ENCODE results near the gene GNAI1.

Gene GNAI1

DNA sequence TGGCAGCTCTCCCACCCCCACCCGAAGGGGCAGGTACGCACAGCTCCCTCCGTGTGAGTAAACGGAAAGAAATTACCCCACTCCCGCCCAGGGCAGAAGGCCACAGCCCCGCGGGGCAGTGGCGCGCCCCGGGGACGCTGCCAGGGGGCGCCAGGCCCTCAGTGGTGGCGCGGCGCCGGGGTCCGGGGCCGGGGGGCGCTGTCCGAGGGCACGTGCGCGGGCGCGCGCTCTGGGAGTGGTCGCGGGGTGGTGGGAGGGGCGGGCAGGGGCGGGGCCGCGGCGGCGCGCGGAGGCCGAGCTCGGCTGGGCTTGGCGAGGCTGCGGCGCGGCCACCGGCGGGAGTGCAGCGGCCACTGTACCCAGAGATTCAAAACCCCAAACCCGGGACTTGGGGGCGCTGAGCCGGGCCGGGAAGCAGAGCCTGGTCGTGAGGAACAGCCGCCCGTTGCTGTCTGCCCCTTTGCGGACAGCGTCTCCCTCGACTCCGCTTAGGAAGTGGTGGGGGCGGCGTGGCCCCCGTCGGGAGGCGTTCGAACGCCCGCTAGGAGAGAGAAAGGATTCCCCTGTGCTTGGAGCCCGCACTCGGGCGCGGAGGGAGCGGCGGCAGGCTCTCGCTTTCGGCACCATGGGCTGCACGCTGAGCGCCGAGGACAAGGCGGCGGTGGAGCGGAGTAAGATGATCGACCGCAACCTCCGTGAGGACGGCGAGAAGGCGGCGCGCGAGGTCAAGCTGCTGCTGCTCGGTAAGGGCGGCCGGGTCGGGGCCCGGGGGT lies at the start of gene GNAI1:
TSS of gene GNAI1 (plus strand) at position 296 of the 773 bp plus-strand sequence. CDS start at position 626, 330 bp downstream.
- DNase-seq (ENCODE audit: low spot score): peak; percentile 77

- DNase-seq (ENCODE audit: low spot score): peak; percentile 43
These were observed 47.4 kb upstream of the GNAI1 start for GRCh38 chr7:80087051-80087770.

- DNase-seq (ENCODE audit: low spot score): no peak
These were observed 46.9 kb upstream of the GNAI1 start for GRCh38 chr7:80087771-80088170.

DNA sequence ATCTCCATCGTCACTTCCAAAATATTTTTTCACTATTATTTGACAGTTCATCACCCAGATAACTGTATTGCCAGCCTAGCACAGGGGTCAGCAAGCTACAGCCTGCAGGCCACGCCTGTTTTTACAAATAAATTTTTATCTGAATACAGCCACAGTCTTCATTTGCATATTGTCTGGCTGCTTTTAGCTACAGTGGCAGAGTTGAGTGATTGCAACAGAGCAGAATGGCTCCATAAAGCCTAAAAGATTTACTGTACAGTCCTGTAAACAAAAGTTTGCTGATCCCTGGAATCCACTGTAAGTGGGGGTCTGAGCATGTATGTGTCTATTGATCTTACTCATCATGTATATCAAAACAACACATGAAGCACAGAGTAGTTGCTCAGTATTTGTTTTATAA lies 45.9 kb upstream of the GNAI1 start:
- DNase-seq (ENCODE audit: low spot score): no peak

DNA sequence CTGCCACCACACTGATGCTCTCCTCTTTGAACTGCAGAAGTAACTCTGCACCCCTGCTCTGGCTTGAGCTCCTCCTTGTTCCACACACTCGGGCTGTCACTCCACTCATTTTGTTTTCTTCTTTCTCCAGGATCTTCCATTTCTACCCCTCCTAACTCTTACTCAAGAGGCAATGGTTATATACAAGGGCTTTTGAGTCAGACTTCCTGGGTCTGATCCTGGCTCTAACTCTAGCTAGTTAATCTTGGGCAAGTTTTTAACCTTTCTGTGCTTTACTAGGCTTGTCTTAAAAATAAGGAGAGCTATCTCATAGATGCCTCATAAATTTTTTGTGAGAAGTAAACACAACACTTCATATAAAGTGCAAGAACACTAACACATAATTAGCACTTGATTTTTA lies 45.3 kb upstream of the GNAI1 start:
- DNase-seq (ENCODE audit: low spot score): peak; percentile 29

- DNase-seq (ENCODE audit: low spot score): no peak
These were observed 41.3 kb upstream of the GNAI1 start for GRCh38 chr7:80093349-80093748.

GRCh38 chr7:80095545-80095944 lies 39.1 kb upstream of the GNAI1 start:
- no peak for DNase-seq (ENCODE audit: low spot score)

DNA sequence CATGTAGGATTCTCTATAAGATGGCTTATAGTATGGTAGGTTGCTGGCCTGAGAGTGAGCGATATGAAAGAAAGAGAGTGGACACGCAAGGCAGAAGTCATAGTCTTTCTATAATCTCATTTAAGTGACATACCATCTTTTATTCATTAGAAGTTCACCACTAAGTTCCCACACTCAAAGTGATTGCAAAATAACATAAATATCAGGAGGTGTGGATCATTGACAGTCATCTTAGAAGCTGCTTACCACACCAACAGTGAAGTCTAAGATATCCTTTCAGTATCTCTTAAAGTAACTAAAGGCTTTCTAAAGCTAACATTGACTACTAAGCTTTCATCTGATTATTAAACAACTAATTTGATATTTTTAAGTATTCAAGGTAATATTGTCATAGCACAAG lies 36.9 kb upstream of the GNAI1 start:
- no peak for DNase-seq (ENCODE audit: low spot score)

- DNase-seq (ENCODE audit: low spot score): no peak
These were observed 35.8 kb upstream of the GNAI1 start for GRCh38 chr7:80098795-80099194.

GRCh38 chr7:80100254-80100653 lies 34.4 kb upstream of the GNAI1 start:
- DNase-seq (ENCODE audit: low spot score): no peak

GRCh38 chr7:80105701-80106408 lies 28.8 kb upstream of the GNAI1 start:
- DNase-seq (ENCODE audit: low spot score): no peak

DNA sequence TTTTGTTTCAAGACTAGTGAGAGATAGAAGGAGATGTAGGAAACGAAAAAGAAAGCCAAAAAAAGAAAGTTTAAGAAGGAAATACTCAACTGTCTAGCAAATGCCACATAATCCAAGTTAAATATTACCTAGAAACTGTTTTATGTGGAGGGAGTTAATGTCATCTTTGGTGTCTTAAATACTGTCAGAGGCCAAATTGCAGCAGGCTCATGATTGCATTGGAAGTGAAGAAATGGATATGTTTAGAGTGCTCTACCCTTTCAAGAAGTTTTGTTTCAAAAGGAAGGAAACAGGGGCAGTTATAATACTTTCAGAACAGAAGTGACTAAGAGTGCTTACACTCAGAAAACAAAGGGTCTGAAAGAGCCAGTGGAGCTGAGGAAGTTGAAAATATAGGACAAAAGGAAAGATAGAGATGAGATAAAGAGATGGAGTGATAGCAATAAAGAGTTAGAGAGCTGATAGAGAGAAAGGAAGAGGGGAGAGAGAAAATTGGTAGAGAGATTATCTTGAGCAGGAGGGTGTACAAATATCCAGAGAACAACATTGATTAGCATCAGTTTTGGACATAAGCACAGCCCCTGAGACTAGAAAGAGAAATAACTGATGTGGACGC lies 28.0 kb upstream of the GNAI1 start:
- no peak for DNase-seq (ENCODE audit: low spot score)

- DNase-seq (ENCODE audit: low spot score): no peak
These were observed 27.4 kb upstream of the GNAI1 start for GRCh38 chr7:80107278-80107677.

DNA sequence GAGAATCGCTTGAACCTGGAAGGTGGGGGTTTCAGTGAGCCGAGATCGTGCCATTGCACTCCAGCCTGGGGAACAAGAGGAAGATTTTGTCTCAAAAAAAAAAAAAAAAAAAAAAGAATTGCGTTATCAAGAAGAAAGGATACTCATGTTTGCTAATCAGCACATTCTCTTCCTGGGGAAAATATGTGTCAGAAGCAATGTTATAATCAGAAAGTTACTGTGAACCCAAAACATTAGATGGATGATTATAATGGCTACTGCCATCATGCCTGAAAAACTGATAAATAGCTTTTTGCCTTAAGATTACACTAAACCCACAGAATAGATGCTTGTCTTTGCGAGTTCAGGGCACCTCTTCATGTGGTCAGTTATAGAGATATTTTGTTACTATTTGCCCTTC lies 24.3 kb upstream of the GNAI1 start:
- DNase-seq (ENCODE audit: low spot score): no peak

- no peak for DNase-seq (ENCODE audit: low spot score)
These were observed 20.5 kb upstream of the GNAI1 start for GRCh38 chr7:80114159-80114558.

DNA sequence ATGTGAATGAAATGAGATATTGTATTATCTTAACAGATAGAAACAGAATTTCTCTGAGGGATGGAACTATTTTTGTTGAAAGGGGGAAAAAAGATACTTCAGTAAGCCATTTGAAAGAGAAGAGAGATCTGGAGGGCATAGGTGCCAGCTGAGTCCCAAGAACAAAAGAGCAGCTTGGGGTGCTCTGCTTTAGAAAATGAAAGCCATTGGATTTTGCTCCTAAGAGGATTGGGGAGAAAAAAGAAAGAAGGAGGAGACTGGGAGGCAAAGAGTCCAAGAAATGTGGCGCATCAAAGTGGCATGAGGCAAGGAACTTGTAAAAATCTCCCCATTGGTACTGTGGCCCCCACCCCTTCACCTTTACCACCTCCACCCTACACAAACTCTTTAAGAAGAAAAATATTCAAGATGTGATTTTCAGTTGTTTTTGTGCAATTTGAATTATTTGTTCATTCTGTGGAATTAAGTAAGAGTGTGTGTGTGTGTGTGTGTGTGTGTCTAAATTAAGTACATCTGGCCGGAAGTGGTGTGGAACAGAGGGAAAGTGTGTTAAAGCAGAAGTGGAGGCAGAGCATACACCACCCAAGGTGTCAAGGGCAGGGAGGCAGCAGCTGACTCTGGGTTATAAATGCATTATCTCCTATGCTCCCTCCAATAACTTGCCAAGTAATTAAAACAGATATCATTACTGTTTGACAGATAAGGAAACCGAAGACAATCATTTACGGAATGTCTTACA lies 9.9 kb upstream of the GNAI1 start:
- no peak for DNase-seq (ENCODE audit: low spot score)

DNA sequence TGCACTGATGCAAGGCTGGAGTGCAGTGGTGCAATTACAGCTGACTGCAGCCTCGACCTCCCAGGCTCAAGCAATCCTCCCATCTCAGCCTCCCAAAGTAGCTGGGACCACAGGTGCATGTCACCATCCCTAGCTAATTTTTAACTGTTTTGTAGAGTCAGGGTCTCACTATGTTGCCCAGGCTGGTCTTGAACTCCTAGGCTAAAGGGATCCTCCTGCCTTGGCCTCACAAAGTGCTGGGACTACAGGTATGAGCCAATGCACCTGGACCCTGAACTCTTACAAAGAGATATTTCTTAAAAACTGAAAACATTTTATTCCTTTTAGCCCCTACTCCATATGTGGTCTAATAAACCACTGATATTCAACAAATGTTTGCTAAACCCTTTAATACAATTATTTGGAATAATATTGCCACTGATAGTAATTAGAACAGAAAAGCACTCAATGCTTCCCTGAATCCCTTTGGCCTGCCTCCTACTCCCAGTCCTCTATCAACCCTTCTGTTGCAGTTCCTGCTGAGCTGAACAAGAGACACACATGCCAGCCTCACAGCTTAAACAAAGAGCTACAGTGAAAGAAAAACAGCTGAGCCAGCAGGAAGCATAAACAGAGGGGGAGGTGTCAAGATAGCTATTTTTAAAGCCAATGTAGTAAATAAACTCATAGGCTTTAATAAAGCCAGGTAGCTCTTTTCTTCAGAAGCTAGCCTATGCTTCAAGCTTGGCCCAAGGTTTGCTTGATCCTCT lies 7.0 kb upstream of the GNAI1 start:
- DNase-seq (ENCODE audit: low spot score): no peak

DNA sequence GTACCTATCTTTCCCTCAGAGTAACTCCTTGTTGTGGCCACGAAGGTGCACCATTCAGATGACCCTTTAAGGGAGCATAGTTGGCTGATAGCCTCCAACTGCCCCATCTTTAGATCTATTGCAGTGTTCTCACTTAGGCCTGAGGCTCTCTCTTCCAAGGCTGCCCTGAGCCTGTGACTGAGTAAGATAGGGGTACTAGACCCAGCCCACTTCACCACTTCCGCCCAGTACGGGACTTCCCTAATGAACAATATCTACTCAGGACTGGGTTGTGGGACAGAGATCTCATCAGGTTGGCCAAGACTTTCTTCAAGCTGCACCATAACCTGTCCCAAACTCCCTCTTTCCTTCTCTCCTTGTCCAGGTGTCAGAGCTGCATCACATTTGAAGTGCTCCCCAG lies 5.7 kb upstream of the GNAI1 start:
- no peak for DNase-seq (ENCODE audit: low spot score)

- no peak for DNase-seq (ENCODE audit: low spot score)
These were observed 4.8 kb upstream of the GNAI1 start for GRCh38 chr7:80129785-80130184.

- DNase-seq (ENCODE audit: low spot score): no peak
These were observed 2.8 kb upstream of the GNAI1 start for GRCh38 chr7:80131675-80132435.
